T-helper 2 cell treated with Interferon-gamma antibody and Interleukin-4, amounts not matched to agents 100 ng/mL and 5 ng/mL, for 36 hours (primary cell): ENCODE results near the gene BNIP2. TPM values are rescaled to one million over a fixed set of nuclear protein-coding genes. Genes with fewer than 3 reads are reported as not detected.
"Not testable (repeated sequence)": the region's sequence is repeated elsewhere in the genome, so short reads cannot be mapped to it uniquely, and the experiment has no call there.

Source experiments
- intact Hi-C: fragments of 100-400 bp; cut with micrococcal nuclease; formaldehyde crosslinking; loops from one replicate; pipeline ENCODE4 v1.15.1; 2023
- total RNA-seq: library from RNA; stranded (reverse); gene quantifications from 2 replicates; pipeline ENCODE4 v1.2.3, GENCODE V29; 2022

BNIP2 gene
- total RNA-seq, 1 donor from 2014 or later = 76.0 TPM

DNA sequence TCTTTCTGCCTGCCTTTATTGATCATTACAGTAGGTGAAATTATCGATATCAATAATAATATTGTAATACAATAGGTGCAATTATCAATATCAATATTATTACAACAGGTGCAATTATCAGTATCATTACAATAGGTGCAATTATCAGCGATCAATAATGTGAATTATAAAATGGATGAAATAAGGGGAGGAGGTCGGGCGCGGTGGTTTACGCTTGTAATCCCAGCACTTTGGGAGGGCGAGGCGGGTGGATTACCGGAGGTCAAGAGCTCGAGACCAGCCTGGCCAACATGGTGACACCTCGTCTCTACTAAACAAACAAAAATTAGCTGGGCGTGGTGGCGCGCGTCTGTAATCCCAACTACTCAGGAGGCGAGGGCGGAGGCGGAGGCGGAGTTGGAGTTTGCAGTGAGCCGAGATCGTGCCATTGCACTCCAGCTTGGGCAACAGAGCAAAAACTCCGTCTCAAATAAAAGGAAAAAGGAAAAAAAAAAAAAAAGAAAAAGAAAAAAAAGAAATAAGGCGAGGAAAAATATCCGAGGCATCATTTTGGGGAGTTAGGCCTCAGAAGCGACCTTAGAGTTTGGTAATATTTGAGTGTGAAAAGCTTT is 611 bp upstream of the BNIP2 start:
- intact Hi-C loops = loop anchor here (1.0 to 10.0 kb wide), 9 partner anchors 229 to 1475 kb away; partner anchors contain the start of genes ANXA2, ICE2, MINDY2 and SLTM

DNA sequence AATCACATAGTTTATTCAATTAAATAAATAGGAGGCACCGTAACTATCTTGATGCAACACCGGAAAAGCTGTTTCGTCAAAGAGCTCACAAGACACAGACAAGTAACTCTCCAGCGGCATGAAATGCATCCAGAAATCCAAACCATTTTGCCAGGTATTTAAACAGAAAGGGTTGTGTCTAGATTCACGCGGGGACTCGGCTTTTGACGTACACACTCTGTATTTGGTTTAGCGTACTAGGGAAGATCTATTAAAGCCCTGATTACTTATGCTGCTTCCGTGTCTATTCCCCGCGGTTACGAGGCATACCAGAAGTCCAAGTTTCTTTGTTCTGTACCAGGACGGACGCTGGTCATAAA is 718 bp downstream of the BNIP2 start:
- intact Hi-C loops = loop anchor here (1.0 to 5.0 kb wide), 6 partner anchors 10 to 709 kb away; partner anchors contain the start of genes ANXA2, GTF2A2 and RNF111

DNA sequence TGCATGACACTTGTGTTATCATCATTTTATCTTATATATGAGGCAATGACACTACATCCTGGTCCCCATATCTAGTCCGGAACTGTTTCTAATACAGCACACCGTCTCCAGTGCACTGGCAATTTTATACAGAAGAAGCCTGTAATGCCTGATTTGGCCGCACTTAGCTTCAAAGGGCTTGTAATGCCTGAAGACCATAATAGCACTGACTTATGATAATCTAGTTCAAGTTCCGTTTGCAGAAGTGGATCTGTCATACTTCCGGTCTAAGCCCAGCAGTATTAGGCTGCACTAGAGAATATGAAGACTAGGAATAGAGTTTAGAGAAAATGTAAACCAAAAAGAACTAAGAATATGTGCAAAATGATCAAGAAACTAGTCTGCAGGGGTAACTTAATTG is 1.3 kb downstream of the BNIP2 start:
- intact Hi-C loops = loop anchor here (1.0 to 5.0 kb wide), 6 partner anchors 10 to 709 kb away; partner anchors contain the start of genes ANXA2, GTF2A2 and RNF111

DNA sequence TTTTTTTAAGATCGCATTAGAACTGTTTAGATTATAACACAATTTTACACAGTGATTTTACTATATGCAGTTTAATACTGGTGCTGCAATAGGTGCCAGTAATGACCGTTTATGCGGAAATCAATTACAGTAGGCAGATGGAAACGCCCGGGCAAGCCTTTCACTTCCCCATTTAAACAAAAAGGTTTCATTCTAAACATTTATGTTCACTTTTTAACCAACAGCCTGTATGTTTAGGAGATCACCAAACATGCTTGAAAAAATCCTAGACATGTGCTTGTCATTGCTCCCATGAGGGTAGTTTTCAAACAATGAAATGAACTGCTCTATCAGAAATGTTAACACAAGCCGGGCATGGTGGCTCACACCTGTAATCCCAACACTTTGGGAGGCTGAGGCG is 2.7 kb downstream of the BNIP2 start:
- intact Hi-C loops = loop anchor here (5.0 kb wide), 1 partner anchor 711 kb away; the partner anchor contains the start of gene ANXA2

- intact Hi-C loops = loop anchor here (5.0 kb wide), 1 partner anchor 711 kb away; the partner anchor contains the start of gene ANXA2
Observed at GRCh38 chr15:59685737-59686297, 3.3 kb downstream of the BNIP2 start.

DNA sequence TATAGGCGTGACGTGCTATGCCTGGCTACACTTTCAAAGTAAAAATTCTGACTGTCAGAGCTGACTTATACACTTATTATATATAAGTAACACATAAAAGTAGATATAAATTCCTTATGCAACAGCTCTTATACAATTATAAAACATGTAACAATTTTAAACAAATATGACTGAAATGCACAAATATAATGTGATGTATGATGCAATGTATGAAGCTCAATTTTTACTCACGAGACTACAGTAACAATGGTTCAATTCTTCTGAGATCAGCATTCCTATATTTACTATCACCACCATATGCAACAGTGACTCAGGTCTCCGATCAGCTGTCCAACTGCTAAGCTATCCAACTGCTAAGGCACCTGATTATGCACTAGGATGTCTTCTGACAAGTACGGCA is 8.2 kb downstream of the BNIP2 start:
- intact Hi-C loops = no loop called here

- intact Hi-C loops = no loop called here
Observed at GRCh38 chr15:59680346-59680745, 8.8 kb downstream of the BNIP2 start.

GRCh38 chr15:59678620-59679019 is 10.5 kb downstream of the BNIP2 start:
- intact Hi-C loops = loop anchor here (1.0 kb wide), 1 partner anchor 10 kb away; no protein-coding TSS in a partner anchor

- intact Hi-C loops = loop anchor here (1.0 kb wide), 1 partner anchor 10 kb away; no protein-coding TSS in a partner anchor
Observed at GRCh38 chr15:59678172-59678571, 10.9 kb downstream of the BNIP2 start.

GRCh38 chr15:59676565-59676964 is 12.6 kb downstream of the BNIP2 start:
- intact Hi-C loops = no loop called here

DNA sequence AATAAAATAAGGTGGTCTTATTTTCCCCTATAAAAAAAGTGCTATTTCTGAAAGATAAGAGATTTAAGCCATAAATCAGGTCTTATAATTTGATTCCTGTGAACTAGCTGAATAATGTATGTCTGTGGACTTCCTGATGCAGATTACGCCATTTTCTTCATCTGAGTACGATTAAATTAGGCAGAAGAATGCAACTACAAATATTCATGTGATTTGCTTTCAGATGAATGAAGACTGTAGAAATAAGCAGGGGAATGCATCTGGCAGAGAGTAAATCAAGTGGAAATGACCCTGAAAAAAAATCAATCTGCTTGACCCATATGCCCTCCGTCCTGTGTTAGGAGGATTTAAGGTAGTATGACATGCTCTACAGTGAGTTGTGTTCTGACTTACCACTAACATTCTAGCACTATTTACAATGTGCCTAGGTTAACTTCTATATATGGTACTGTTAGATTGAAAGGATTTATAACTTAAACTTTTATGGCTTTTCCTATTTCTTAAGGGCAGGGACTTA is 14.7 kb downstream of the BNIP2 start:
- intact Hi-C loops = no loop called here

DNA sequence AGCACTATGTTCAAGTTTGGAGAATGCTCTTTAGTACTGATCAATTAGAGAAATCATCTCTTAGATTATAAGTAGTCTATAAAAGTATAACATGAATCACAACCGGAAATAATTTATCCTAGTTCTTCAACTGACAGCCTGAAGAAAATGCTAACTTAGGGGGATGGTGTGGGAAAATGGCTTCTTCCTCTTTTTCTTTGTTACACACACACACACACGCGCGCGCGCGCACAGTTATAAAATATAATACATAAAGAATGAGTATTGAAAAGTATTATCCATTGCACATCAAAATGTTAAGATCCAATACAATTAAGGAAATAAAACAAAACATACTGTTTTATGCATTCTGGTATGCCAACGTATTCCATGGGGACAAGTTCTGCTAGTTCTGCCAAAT is 20.6 kb downstream of the BNIP2 start:
- intact Hi-C loops = no loop called here

GRCh38 chr15:59662260-59662659 is 26.9 kb downstream of the BNIP2 start:
- intact Hi-C loops = no loop called here

DNA sequence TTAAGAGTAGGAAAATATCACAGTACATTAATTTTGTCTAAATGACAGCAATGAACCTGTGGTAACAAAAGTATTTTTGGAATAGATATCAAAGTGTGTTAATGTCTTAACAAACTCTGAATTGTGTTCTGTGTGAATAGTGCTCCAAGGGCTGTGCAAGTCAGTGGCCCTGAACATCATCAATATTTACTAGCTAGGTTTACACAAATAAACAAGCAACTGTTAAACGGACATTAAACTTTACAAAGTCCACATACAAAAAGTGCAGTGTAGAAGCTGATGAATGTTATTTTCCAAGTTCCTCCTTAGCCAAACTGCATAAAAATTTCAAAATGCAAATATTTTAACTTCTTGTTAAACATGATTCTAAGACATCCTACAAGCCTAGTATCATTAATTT is 29.8 kb downstream of the BNIP2 start:
- intact Hi-C loops = no loop called here

- intact Hi-C loops = loop anchor here (1.0 kb wide), 1 partner anchor 31 kb away; no protein-coding TSS in a partner anchor
Observed at GRCh38 chr15:59657635-59658125, 31.4 kb downstream of the BNIP2 start.

DNA sequence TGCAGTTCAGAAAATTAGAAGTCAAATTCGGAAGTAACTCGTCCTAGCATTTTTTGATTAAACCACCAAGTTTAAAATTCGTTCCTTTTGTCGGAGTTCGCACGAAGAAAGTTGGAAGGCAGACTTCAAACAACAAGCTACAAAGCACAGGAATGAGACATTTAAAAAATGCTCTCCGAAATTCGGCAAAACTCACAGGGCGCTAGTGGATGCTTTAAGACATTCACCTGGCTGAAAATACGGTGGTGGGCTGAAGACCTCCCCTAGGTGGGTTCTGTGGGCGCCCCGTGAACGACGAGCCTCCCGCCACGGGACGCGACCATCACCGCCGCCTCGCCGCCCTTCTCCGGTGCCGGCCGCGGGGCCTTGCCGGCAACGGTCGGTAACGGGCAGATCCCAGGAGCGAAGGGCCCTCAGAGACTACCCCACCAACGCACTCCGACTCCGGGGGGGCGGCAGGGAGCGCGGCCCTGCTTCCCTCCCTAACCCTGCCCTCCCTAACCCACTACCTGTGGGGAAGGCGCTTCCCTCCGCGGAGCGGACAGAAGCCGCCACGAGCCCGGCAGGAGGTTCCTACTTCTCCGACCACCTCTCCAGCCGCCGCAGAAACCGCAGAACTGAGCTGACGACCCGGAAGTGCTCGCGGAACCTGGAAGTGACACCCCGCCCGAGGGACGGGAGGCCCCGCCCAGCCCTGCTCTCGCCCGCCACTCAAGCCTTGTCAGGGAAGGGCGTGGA is 32.1 kb downstream of the BNIP2 start, which contains the start of gene GTF2A2:
Gene GTF2A2, minus strand, starts transcription at position 619 of the 738 bp plus-strand sequence. CDS start 5,238 bp downstream, outside the sequence.
- intact Hi-C loops = loop anchor here (1.0 kb wide), 1 partner anchor 31 kb away; no protein-coding TSS in a partner anchor

GRCh38 chr15:59654046-59654445 is 35.1 kb downstream of the BNIP2 start:
- intact Hi-C loops = no loop called here

DNA sequence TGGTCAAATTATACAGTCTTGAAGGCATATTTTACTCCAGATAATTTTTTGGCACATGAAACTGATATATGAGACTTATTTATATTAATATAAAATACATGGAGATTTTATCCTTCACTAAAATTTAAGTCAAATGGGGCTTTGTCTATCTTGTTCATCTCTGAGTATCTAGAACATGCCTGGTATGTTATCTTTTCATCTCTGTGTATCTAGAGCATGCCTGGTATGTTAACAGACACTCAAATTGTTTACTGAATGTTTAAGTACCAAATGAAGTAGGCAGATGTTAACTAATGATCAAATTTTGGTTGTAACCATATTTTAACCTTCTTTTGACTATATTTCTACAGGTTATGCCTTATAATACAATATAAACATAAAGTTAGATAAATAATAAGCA is 39.5 kb downstream of the BNIP2 start:
- intact Hi-C loops = no loop called here

GRCh38 chr15:59647085-59647484 is 42.0 kb downstream of the BNIP2 start:
- intact Hi-C loops = no loop called here

GRCh38 chr15:59646277-59646676 is 42.8 kb downstream of the BNIP2 start:
- intact Hi-C loops = no loop called here

DNA sequence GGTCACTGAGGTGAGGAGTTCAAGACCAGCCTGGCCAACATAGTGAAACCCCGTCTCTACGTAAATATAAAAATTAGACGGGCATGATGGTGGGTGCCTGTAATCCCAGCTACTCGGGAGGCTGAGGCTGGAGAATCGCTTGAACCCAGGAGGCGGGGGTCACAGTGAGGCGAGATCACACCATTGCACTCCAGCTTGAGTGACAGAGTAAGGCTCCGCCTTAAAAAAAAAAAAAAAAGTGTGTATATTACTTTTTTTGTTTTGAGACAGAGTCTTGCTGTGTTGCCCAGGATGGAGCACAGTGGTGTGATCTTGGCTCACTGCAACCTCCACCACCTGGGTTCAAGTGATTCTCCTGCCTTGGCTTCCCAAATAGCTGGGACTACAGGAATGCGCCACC is 43.3 kb downstream of the BNIP2 start:
- intact Hi-C loops = not testable (repeated sequence)
